Neural progenitor cell (in vitro differentiated cells): Measurements from ENCODE around the gene ATXN7L1.

Experiments
- EZH2 ChIP-seq: fragments of 200-600 bp; sonication (generic); IDR thresholded peaks from 2 replicates; pipeline ENCODE4 v1.6.1; 2017; ENCODE audit warnings: antibody characterized with exemption, mild to moderate bottlenecking, moderate library complexity
- EZH2phosphoT487 ChIP-seq: fragments of 200-600 bp; sonication (generic); IDR thresholded peaks from 2 replicates; pipeline ENCODE4 v1.6.1; 2017; ENCODE audit warnings: antibody characterized with exemption
- TF ChIP-seq, protein P1 (sequence below): fragments of 200-600 bp; sonication (generic); IDR thresholded peaks from 2 replicates; pipeline ENCODE4 v1.5.1; 2017; ENCODE audit warnings: antibody characterized with exemption, mild to moderate bottlenecking

DNA sequence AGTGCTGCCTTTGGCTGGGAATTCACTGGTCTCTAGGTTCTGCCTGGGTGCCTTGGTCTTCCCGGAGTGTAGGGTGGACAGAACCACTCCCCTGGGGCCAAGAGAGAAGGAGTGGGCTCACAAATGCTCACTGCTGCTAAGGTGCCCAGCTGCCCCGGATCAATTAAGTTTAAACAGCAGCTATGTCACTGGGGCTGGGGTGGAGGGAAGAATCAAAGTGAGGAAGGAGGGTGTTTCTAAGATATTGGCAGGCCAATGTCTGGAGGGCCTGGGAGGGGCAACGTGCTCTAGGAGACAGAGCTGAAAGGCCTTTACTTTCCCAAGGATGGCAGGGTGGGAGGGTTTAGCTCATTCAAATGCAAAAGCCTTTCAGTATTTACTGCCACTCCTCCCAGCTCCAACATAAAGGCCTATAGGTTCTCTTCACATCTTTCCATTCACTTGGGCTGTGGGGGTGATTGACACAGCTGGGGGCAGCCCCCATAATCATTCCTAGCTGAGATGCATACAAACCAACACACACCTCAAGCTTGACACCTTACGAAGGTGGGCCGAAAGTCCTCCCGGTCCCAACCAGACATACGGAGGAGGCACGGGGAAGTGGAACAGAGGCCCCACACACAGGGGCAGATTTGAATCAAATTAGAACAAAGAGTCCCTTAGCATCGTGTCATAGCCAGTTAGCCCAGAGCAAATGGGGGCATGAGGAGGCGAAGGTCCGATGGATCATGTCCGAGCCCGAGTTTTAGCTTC is 187.2 kb downstream of the ATXN7L1 start:
- TF ChIP-seq, protein P1, sequence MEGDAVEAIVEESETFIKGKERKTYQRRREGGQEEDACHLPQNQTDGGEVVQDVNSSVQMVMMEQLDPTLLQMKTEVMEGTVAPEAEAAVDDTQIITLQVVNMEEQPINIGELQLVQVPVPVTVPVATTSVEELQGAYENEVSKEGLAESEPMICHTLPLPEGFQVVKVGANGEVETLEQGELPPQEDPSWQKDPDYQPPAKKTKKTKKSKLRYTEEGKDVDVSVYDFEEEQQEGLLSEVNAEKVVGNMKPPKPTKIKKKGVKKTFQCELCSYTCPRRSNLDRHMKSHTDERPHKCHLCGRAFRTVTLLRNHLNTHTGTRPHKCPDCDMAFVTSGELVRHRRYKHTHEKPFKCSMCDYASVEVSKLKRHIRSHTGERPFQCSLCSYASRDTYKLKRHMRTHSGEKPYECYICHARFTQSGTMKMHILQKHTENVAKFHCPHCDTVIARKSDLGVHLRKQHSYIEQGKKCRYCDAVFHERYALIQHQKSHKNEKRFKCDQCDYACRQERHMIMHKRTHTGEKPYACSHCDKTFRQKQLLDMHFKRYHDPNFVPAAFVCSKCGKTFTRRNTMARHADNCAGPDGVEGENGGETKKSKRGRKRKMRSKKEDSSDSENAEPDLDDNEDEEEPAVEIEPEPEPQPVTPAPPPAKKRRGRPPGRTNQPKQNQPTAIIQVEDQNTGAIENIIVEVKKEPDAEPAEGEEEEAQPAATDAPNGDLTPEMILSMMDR, result no peak
- no peak for TF ChIP-seq EZH2
- no peak for TF ChIP-seq EZH2phosphoT487
